ENCODE results near the gene TCF25. TPM values are rescaled to one million over a fixed set of nuclear protein-coding genes. Genes with fewer than 3 reads are reported as not detected.

TCF25 gene
- total and polyA plus RNA-seq, 2 experiments from 2014 or later = 95.4 to 143 TPM

GRCh38 chr16:89953671-89954406 lies 80.4 kb downstream of the TCF25 start:
- TF ChIP-seq STAT1 (IDR thresholded peaks at IDR 0.05; ENCODE audit: unreplicated experiment) = no peak
- TF ChIP-seq POLR2AphosphoS5 (IDR thresholded peaks at IDR 0.05; ENCODE audit: low read depth) = no peak
- TF ChIP-seq ZNF462 (CRISPR knock-in tag; IDR thresholded peaks at IDR 0.05) = no peak
- no peak for TF ChIP-seq ZNF114 (CRISPR knock-in tag; IDR thresholded peaks at IDR 0.05)
- TF ChIP-seq, protein P1, sequence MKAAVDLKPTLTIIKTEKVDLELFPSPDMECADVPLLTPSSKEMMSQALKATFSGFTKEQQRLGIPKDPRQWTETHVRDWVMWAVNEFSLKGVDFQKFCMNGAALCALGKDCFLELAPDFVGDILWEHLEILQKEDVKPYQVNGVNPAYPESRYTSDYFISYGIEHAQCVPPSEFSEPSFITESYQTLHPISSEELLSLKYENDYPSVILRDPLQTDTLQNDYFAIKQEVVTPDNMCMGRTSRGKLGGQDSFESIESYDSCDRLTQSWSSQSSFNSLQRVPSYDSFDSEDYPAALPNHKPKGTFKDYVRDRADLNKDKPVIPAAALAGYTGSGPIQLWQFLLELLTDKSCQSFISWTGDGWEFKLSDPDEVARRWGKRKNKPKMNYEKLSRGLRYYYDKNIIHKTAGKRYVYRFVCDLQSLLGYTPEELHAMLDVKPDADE (IDR thresholded peaks at IDR 0.05) = no peak
- TF ChIP-seq ZNF331 (CRISPR knock-in tag; IDR thresholded peaks at IDR 0.05; ENCODE audit: low read depth) = no peak
- TF ChIP-seq, protein P2, sequence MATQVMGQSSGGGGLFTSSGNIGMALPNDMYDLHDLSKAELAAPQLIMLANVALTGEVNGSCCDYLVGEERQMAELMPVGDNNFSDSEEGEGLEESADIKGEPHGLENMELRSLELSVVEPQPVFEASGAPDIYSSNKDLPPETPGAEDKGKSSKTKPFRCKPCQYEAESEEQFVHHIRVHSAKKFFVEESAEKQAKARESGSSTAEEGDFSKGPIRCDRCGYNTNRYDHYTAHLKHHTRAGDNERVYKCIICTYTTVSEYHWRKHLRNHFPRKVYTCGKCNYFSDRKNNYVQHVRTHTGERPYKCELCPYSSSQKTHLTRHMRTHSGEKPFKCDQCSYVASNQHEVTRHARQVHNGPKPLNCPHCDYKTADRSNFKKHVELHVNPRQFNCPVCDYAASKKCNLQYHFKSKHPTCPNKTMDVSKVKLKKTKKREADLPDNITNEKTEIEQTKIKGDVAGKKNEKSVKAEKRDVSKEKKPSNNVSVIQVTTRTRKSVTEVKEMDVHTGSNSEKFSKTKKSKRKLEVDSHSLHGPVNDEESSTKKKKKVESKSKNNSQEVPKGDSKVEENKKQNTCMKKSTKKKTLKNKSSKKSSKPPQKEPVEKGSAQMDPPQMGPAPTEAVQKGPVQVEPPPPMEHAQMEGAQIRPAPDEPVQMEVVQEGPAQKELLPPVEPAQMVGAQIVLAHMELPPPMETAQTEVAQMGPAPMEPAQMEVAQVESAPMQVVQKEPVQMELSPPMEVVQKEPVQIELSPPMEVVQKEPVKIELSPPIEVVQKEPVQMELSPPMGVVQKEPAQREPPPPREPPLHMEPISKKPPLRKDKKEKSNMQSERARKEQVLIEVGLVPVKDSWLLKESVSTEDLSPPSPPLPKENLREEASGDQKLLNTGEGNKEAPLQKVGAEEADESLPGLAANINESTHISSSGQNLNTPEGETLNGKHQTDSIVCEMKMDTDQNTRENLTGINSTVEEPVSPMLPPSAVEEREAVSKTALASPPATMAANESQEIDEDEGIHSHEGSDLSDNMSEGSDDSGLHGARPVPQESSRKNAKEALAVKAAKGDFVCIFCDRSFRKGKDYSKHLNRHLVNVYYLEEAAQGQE (IDR thresholded peaks at IDR 0.05; ENCODE audit: unreplicated experiment) = no peak
- TF ChIP-seq CREB1 (CRISPR knock-in tag; IDR thresholded peaks at IDR 0.05; ENCODE audit: low read depth) = no peak
- no peak for TF ChIP-seq EZH2 (IDR thresholded peaks at IDR 0.05; ENCODE audit: low read depth, unreplicated experiment)
- no peaks in the 10 kb centered on the region for H3K9me3 Mint-ChIP-seq
- Histone ChIP-seq H4K20me1 (replicated peaks; ENCODE audit: insufficient read depth) (no peaks in the 10 kb centered on the region; the same call in 1 of the 2 replicates), H2AFZ (no peak overlapping the region), H3K4me2 (no peak overlapping the region), H3K27me3 (ENCODE audit: insufficient read depth) (peaks cover 9% of the 10 kb centered on the region; the same call in 1 of the 2 replicates), H3K79me2 (replicated peaks; ENCODE audit: insufficient read depth) (no peaks in the 10 kb centered on the region), H3K4me3 (no peak overlapping the region), H3K36me3 (ENCODE audit: insufficient read depth) (no peaks in the 10 kb centered on the region), H3F3A (replicated peaks; ENCODE audit: low read depth) (no peaks in the 10 kb centered on the region), H3K27ac (ENCODE audit: low read depth) (no peak overlapping the region), H3K4me1 (ENCODE audit: insufficient read depth) (no peaks in the 10 kb centered on the region), H3K9me2 (ENCODE audit: insufficient read depth) (no peaks in the 10 kb centered on the region)
- no peak for DNase-seq (ENCODE audit: low spot score)
- no peak for ATAC-seq
- peaks cover 9% of the 10 kb centered on the region for H3K4me1 Mint-ChIP-seq
- H3K4me3 Mint-ChIP-seq = no peak overlapping the region
- no peak overlapping the region for H3K27ac Mint-ChIP-seq
- H3K36me3 Mint-ChIP-seq (ENCODE audit: low read depth) = peaks cover 14% of the 10 kb centered on the region
- H3K27me3 Mint-ChIP-seq (ENCODE audit: insufficient read depth, low read depth, poor library complexity) = peaks cover 18% of the 10 kb centered on the region

Measured in GM23338 (cell line).